Adrenal gland (tissue), 5 donors: ENCODE data around the gene SERPINA4.

Experiments used
- POLR2A ChIP-seq, 2 donors: fragments of 450-650 bp; IDR thresholded peaks; one replicate each; pipeline ENCODE4 v1.6.1; 2017; ENCODE audit warnings: antibody characterized with exemption in 2 of 2, mild to moderate bottlenecking in 2 of 2, moderate library complexity in 1 of 2
- TF ChIP-seq, protein P1 (sequence below), 6 experiments: fragments of 450-650 bp in 4 of 6; fragments of 200-600 bp in 2 of 6; sonication (generic) in 1 of 6; IDR thresholded peaks; 1 replicate in 5 of 6; 2 replicates in 1 of 6; pipeline versions ENCODE4 v1.5.1 to v1.8.0; 2016 to 2021; ENCODE audit warnings: antibody characterized with exemption in 6 of 6, mild to moderate bottlenecking in 2 of 6, moderate library complexity in 1 of 6
- donor health status: DM: no; HTN: no; CAD: no.

DNA sequence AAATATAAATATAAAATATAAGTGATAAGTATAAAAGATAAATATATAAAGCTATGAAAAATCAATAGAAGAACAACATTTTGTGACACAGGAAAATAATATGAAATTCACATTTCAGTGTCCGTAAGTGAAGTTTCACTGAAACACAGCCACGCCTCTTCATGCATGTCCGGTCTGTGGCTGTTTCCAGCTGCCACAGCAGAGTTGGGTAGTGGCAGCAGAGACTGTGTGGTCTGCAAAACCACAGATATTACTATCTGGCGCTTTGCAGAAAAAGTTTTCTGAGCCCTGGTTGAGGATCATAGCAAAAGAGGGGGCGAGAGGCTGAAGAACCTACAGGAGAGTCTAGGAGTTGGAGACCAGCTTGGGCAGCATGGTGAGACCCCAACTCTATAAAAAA lies 780 bp downstream of the SERPINA4 start:
- TF ChIP-seq, protein P1, sequence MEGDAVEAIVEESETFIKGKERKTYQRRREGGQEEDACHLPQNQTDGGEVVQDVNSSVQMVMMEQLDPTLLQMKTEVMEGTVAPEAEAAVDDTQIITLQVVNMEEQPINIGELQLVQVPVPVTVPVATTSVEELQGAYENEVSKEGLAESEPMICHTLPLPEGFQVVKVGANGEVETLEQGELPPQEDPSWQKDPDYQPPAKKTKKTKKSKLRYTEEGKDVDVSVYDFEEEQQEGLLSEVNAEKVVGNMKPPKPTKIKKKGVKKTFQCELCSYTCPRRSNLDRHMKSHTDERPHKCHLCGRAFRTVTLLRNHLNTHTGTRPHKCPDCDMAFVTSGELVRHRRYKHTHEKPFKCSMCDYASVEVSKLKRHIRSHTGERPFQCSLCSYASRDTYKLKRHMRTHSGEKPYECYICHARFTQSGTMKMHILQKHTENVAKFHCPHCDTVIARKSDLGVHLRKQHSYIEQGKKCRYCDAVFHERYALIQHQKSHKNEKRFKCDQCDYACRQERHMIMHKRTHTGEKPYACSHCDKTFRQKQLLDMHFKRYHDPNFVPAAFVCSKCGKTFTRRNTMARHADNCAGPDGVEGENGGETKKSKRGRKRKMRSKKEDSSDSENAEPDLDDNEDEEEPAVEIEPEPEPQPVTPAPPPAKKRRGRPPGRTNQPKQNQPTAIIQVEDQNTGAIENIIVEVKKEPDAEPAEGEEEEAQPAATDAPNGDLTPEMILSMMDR (IDR thresholded peaks at IDR 0.05): no peak
- TF ChIP-seq POLR2A (IDR thresholded peaks at IDR 0.05): no peak
